Common myeloid progenitor, CD34-positive (primary cell): ENCODE results near the gene PLCB4.

Source experiments
- CTCF ChIA-PET: fragments of 350-600 bp; sonication (Branson Sonifier 250); formaldehyde crosslinking; loops from one replicate; lab custom pipeline; 2021; ENCODE audit warnings: antibody characterized with exemption; lab: Charles Lee
- POLR2A ChIA-PET: fragments of 350-600 bp; sonication (Branson Sonifier 250); formaldehyde crosslinking; loops from one replicate; lab custom pipeline; 2021; ENCODE audit warnings: antibody characterized with exemption; lab: Charles Lee
- DNase-seq, 3 donors: peaks; one replicate each; pipeline versions ENCODE4 v3.0.0 to v3.0.0-alpha.2; 2013
- H3K27ac ChIP-seq, 2 experiments: 1 replicate in 1 of 2; 2 replicates in 1 of 2; pipeline ENCODE4 v1.7.0; 2013; ENCODE audit warnings: inconsistent platforms in 2 of 2, low read length in 2 of 2, mild to moderate bottlenecking in 2 of 2, low read depth in 1 of 2, moderate library complexity in 1 of 2; ENCODE audit not compliant: severe bottlenecking in 2 of 2, insufficient read depth in 1 of 2, poor library complexity in 1 of 2
- H3K27me3 ChIP-seq, 5 experiments: replicated peaks in 2 of 5; 1 replicate in 3 of 5; 2 replicates in 2 of 5; pipeline versions ENCODE4 v1.6.1 to v1.7.0; 2013; ENCODE audit warnings: low read length in 4 of 5, mild to moderate bottlenecking in 2 of 5, moderate library complexity in 2 of 5, inconsistent platforms in 1 of 5; ENCODE audit not compliant: insufficient read depth in 5 of 5, control insufficient read depth in 4 of 5
- H3K36me3 ChIP-seq, 4 experiments: 1 replicate in 2 of 4; 2 replicates in 2 of 4; pipeline versions ENCODE4 v1.6.1 to v1.7.0; 2013; ENCODE audit warnings: low read length in 3 of 4, control low read depth in 1 of 4, mild to moderate bottlenecking in 1 of 4; ENCODE audit not compliant: control insufficient read depth in 4 of 4, insufficient read depth in 4 of 4
- H3K4me1 ChIP-seq, 4 experiments: 1 replicate in 3 of 4; 2 replicates in 1 of 4; pipeline versions ENCODE4 v1.6.1 to v1.7.1; 2013; ENCODE audit warnings: low read length in 3 of 4, mild to moderate bottlenecking in 3 of 4, control low read depth in 1 of 4, inconsistent platforms in 1 of 4, moderate library complexity in 1 of 4; ENCODE audit not compliant: control insufficient read depth in 4 of 4, insufficient read depth in 4 of 4; ENCODE audit errors: control extremely low read depth in 1 of 4
- H3K4me3 ChIP-seq, 7 experiments: 1 replicate in 4 of 7; 2 replicates in 3 of 7; pipeline versions ENCODE4 v1.5.1 to v1.7.0; 2013; ENCODE audit warnings: mild to moderate bottlenecking in 7 of 7, low read length in 6 of 7, moderate library complexity in 6 of 7, inconsistent platforms in 2 of 7, low read depth in 2 of 7, control low read depth in 1 of 7; ENCODE audit not compliant: insufficient read depth in 4 of 7, control insufficient read depth in 1 of 7; ENCODE audit errors: extremely low read depth in 1 of 7
- H3K9me3 ChIP-seq, 5 experiments: 1 replicate in 4 of 5; 2 replicates in 1 of 5; pipeline versions ENCODE4 v1.6.1 to v1.7.1; 2013; ENCODE audit warnings: low read length in 4 of 5, mild to moderate bottlenecking in 2 of 5, inconsistent platforms in 1 of 5, low read depth in 1 of 5, moderate library complexity in 1 of 5; ENCODE audit not compliant: control insufficient read depth in 4 of 5, insufficient read depth in 2 of 5; ENCODE audit errors: control extremely low read depth in 1 of 5
- WGBS: methylation state at CpG from one replicate; pipeline ENCODE4 v1.1.5; 2013; ENCODE audit not compliant: insufficient coverage; 5-methylcytosine and 5-hydroxymethylcytosine counted together

PLCB4 gene

GRCh38 chr20:9156529-9157280 is 87.8 kb downstream of the PLCB4 start:
- H3K36me3 ChIP-seq = no peaks in the 10 kb centered on the region
- no peak overlapping the region for H3K4me3 ChIP-seq
- H3K27me3 ChIP-seq = no peaks in the 10 kb centered on the region
- H3K27ac ChIP-seq = no peak overlapping the region
- 84% methylated on average over 2 of the region's 4 CpGs for WGBS
- no peak for DNase-seq
- CTCF ChIA-PET = interaction anchor here (0.5 to 2.2 kb wide), 3 partner anchors 10 to 18 kb away, joined by 3 to 13 read pairs (median 3); no protein-coding TSS in a partner anchor
- POLR2A ChIA-PET = interaction anchor here (0.6 to 0.8 kb wide), 2 partner anchors 11 to 388 kb away, joined by 3 read pairs; no protein-coding TSS in a partner anchor
- H3K9me3 ChIP-seq = peaks cover 0 to 12% (median 5%) of the 10 kb centered on the region in 5 experiments
- peaks cover 14 to 22% (median 19%) of the 10 kb centered on the region in 4 experiments for H3K4me1 ChIP-seq

- WGBS = 0% methylated on average over 5 of the region's 6 CpGs
Measured at GRCh38 chr20:9160331-9160730, 91.4 kb downstream of the PLCB4 start.

GRCh38 chr20:9160757-9161156 is 91.9 kb downstream of the PLCB4 start:
- Histone ChIP-seq H3K27me3 (no peaks in the 10 kb centered on the region), H3K36me3 (no peaks in the 10 kb centered on the region), H3K27ac (peak overlapping the region; percentile 59 to 78), H3K4me1 (peaks cover 24 to 58% (median 34%) of the 10 kb centered on the region in 4 experiments), H3K4me3 (peak overlapping the region in 6 of 7 experiments; percentile 60 to 80 (median 63)), H3K9me3 (no peaks in the 10 kb centered on the region)
- ChIA-PET CTCF (interaction anchor here (0.9 to 4.1 kb wide), 7 partner anchors 8 to 87 kb away, joined by 3 to 18 read pairs (median 4); no protein-coding TSS in a partner anchor), POLR2A (interaction anchor here (0.7 to 1.5 kb wide), 3 partner anchors 24 to 189 kb away, joined by 3 to 7 read pairs (median 3); partner anchors contain the start of gene PLCB4)
- peak in 2 of 3 donors; percentile 49 to 63 for DNase-seq
- WGBS = 0% methylated on average over 1 of the region's 2 CpGs

More at GRCh38 chr20:9160331-9160730, 91.4 kb downstream of the PLCB4 start:
- H3K9me3 ChIP-seq = no peaks in the 10 kb centered on the region
- peak overlapping the region in 6 of 7 experiments; percentile 60 to 80 (median 63) for H3K4me3 ChIP-seq
- ChIA-PET POLR2A (interaction anchor here (0.7 to 1.5 kb wide), 3 partner anchors 24 to 188 kb away, joined by 3 to 7 read pairs (median 3); partner anchors contain the start of gene PLCB4), CTCF (interaction anchor here (0.9 to 4.1 kb wide), 8 partner anchors 9 to 307 kb away, joined by 3 to 18 read pairs (median 4); no protein-coding TSS in a partner anchor)
- peak; percentile 23 to 82 (median 70) for DNase-seq
- H3K27me3 ChIP-seq = no peaks in the 10 kb centered on the region
- peak overlapping the region; percentile 59 to 78 for H3K27ac ChIP-seq
- H3K4me1 ChIP-seq = peaks cover 24 to 55% (median 34%) of the 10 kb centered on the region in 4 experiments
- H3K36me3 ChIP-seq = no peaks in the 10 kb centered on the region

DNA sequence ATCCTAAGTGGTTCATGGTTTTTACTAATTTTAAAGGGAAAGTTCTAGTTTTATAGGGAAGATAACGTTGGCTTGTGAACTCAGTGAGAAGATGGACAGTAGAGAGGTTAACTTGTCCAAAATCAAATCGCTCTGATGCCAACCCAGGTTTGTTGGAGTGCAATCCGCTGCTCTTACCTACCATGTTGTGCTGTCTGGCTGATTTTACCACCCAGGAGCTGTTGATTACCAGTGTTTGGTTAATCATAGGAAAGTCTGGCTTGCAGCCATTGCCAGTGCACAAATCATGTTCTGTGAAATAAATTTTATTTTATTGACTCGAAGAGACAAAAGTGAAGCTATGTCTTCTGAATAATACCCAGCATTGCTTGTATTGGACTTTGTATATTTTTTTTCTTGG is 92.4 kb downstream of the PLCB4 start:
- DNase-seq = peak in 1 of 3 donors; percentile 35
- Histone ChIP-seq H3K4me3 (peak overlapping the region in 6 of 7 experiments; percentile 60 to 80 (median 63)), H3K27me3 (no peaks in the 10 kb centered on the region), H3K9me3 (no peaks in the 10 kb centered on the region), H3K4me1 (peaks cover 25 to 63% (median 39%) of the 10 kb centered on the region in 4 experiments), H3K27ac (peak overlapping the region; percentile 59 to 78), H3K36me3 (no peaks in the 10 kb centered on the region)
- CTCF ChIA-PET = interaction anchor here (0.9 to 4.1 kb wide), 5 partner anchors 8 to 66 kb away, joined by 3 to 18 read pairs (median 6); no protein-coding TSS in a partner anchor
- 10% methylated on average over 3 of the region's 4 CpGs for WGBS
- POLR2A ChIA-PET = interaction anchor here (0.8 kb wide), 1 partner anchor 93 kb away, joined by 3 read pairs; the partner anchor contains the start of gene PLCB4

DNA sequence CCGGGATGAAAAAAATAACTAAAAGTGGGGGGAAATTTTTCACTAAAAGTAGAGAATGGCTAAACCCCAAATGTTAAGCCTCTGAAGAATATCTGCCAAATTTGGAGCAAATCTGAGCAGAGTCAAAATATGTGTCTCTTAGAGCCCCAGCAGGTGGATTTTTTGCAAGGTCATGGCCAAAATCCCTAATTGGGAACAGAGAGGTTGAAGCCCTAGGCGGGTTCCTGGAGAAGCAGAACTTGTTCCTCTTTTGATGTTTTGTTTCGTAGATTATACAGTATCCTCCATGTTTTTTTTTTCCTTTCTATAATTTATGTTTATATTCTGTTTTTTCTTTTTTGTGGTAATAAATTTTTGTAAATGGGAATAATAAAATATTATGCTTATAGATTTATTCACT is 94.4 kb downstream of the PLCB4 start:
- no peaks in the 10 kb centered on the region for H3K27me3 ChIP-seq
- H3K9me3 ChIP-seq = no peaks in the 10 kb centered on the region
- CTCF ChIA-PET = no interaction called here
- POLR2A ChIA-PET = no interaction called here
- H3K36me3 ChIP-seq = peaks cover 0 to under 1% (median 0%) of the 10 kb centered on the region in 4 experiments
- peak overlapping the region in 1 of 2 experiments; percentile 62 for H3K27ac ChIP-seq
- 43% methylated on average over 1 of the region's 3 CpGs for WGBS
- peak; percentile 39 to 77 (median 68) for DNase-seq
- H3K4me1 ChIP-seq = peaks cover 25 to 65% (median 40%) of the 10 kb centered on the region in 4 experiments
- H3K4me3 ChIP-seq = peak overlapping the region in 4 of 7 experiments; percentile 19 to 57 (median 28)

GRCh38 chr20:9163995-9164394 is 95.1 kb downstream of the PLCB4 start:
- 57% methylated on average over 1 of the region's 1 CpG for WGBS
- no peak for DNase-seq
- Histone ChIP-seq H3K9me3 (no peaks in the 10 kb centered on the region), H3K4me1 (peaks cover 25 to 64% (median 40%) of the 10 kb centered on the region in 4 experiments), H3K36me3 (peaks cover 0 to 2% (median 0%) of the 10 kb centered on the region in 4 experiments), H3K4me3 (no peak overlapping the region), H3K27ac (no peak overlapping the region), H3K27me3 (no peaks in the 10 kb centered on the region)
- CTCF ChIA-PET = no interaction called here
- POLR2A ChIA-PET = no interaction called here
